GM12865 (cell line): ENCODE measurements around the gene ADGRL4.
"Not testable (repeated sequence)": the region's sequence is repeated elsewhere in the genome, so short reads cannot be mapped to it uniquely, and the experiment has no call there.

Experiments
- DNase-seq: peaks from one replicate; pipeline ENCODE4 v3.0.0; 2010; ENCODE audit warnings: low read depth
- H3K4me3 ChIP-seq: 2 replicates; pipeline ENCODE4 v1.5.1; 2011; ENCODE audit warnings: mild to moderate bottlenecking, low read depth, low read length, control low read depth
- CTCF ChIP-seq: IDR thresholded peaks from 2 replicates; pipeline ENCODE4 v1.5.1; 2011; ENCODE audit warnings: low read length, control low read depth, low read depth, inconsistent platforms; ENCODE audit not compliant: insufficient read depth; ENCODE audit errors: missing control alignments

ADGRL4 gene

GRCh38 chr1:78894811-78895210 is 111.7 kb downstream of the ADGRL4 start:
- DNase-seq, result no peak
- H3K4me3 ChIP-seq, result no peak overlapping the region
- TF ChIP-seq CTCF, result no peak

- DNase-seq, result no peak
- no peak for TF ChIP-seq CTCF
- H3K4me3 ChIP-seq, result no peak overlapping the region
These were observed 114.2 kb downstream of the ADGRL4 start for GRCh38 chr1:78892260-78892840.

- no peak for DNase-seq
- no peak overlapping the region for H3K4me3 ChIP-seq
- TF ChIP-seq CTCF, result no peak
These were observed 119.1 kb downstream of the ADGRL4 start for GRCh38 chr1:78887458-78887857.

- peak; percentile 12 for DNase-seq
- TF ChIP-seq CTCF, result no peak
- H3K4me3 ChIP-seq, result no peak overlapping the region
These were observed 121.7 kb downstream of the ADGRL4 start for GRCh38 chr1:78884685-78885452.

GRCh38 chr1:78880223-78880622 is 126.3 kb downstream of the ADGRL4 start:
- no peak overlapping the region for H3K4me3 ChIP-seq
- no peak for TF ChIP-seq CTCF
- DNase-seq, result no peak

GRCh38 chr1:78875986-78876385 is 130.5 kb downstream of the ADGRL4 start:
- not testable (repeated sequence) for H3K4me3 ChIP-seq, DNase-seq

- not testable (repeated sequence) for DNase-seq, H3K4me3 ChIP-seq
These were observed 133.7 kb downstream of the ADGRL4 start for GRCh38 chr1:78872801-78873200.

- H3K4me3 ChIP-seq, result no peak overlapping the region
- no peak for TF ChIP-seq CTCF
- DNase-seq, result no peak
These were observed 135.3 kb downstream of the ADGRL4 start for GRCh38 chr1:78871249-78871648.
